ENCODE data around the gene CRACR2A. TPM values are rescaled to one million over a fixed set of nuclear protein-coding genes. Genes with fewer than 3 reads are reported as not detected.

The CRACR2A gene
- total RNA-seq, 4 donors from 2014 or later, result 0.47 to 1.7 (median 1.1) TPM

- peak in 1 of 2 donors; percentile 21 for DNase-seq
- ATAC-seq, result no peak
- TF ChIP-seq POLR2A (IDR thresholded peaks at IDR 0.05) (no peak), CTCF (IDR thresholded peaks at IDR 0.05 in 4 of 5, conservative IDR thresholded peaks at IDR 0.05 in 1 of 5) (peak in 4 of 5 experiments; percentile 28 to 47 (median 42))
- no peak overlapping the region for H3K27ac ChIP-seq
- no peaks in the 10 kb centered on the region for H3K4me1 ChIP-seq
- H3K27me3 ChIP-seq, result no peaks in the 10 kb centered on the region
- intact Hi-C loops (cut with DNase I; ENCODE audit: low total_unique reads), result loop anchor here (10.0 kb wide), 2 partner anchors 149 to 351 kb away; no protein-coding TSS in a partner anchor
- in situ Hi-C loops (cut with MboI; ENCODE audit: low sequenced_read_pairs in 4 of 4), result loop anchor here in 2 of 4 donors (10.0 kb wide), 1 partner anchor 119 kb away; no protein-coding TSS in a partner anchor
- no peaks in the 10 kb centered on the region for H3K36me3 ChIP-seq
- H3K4me3 ChIP-seq, result no peak overlapping the region
- no peaks in the 10 kb centered on the region for H3K9me3 ChIP-seq
Measured at GRCh38 chr12:3655328-3655900, 97.5 kb downstream of the CRACR2A start.

DNA sequence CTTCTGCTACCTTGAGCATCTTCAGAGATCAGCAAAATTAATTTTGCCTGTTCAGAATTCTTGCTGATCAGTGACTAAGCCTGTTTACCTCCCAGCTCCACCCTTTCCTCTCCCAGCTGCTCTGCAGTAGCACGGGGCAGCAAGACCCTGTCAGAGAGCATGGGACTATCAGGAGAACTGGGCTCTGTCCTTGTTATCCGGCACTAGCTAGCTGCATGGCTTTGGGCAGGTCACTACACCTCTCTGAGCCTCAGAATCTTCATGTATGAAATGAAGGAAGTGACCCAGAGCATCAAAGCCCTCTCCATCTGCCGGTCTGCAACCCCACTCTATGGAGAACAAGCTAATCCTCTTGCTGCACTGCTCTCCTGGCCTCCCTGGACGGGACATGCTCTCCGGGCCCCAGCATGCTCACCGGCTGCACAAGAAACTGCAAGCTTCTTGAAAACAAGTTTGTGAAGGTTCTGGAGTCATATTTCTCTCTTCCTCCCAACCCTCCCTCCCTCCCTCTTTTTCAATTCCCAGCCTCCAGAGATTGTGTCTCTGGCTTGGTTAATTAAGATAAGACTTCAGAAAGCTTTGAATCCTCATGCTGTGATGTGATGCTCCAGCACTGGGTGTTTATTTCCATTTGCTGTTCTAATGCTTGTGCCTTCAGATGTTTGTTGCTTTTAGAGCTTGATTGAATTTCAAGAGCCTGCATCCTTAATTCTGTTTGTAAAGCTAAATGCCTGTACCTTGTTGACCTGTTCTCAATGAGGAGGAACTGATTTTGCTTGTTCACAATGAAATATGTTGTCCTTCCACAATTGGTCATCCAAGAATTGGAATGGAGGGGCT is 101.1 kb downstream of the CRACR2A start:
- Histone ChIP-seq H3K27me3 (no peaks in the 10 kb centered on the region), H3K27ac (no peak overlapping the region), H3K4me1 (no peaks in the 10 kb centered on the region), H3K9me3 (no peaks in the 10 kb centered on the region), H3K36me3 (no peaks in the 10 kb centered on the region), H3K4me3 (no peak overlapping the region)
- intact Hi-C loops (cut with DNase I; ENCODE audit: low total_unique reads) (loop anchor here (10.0 kb wide), 2 partner anchors 153 to 347 kb away; no protein-coding TSS in a partner anchor), in situ Hi-C loops (cut with MboI; ENCODE audit: low sequenced_read_pairs in 4 of 4) (loop anchor here in 2 of 4 donors (10.0 kb wide), 1 partner anchor 123 kb away; no protein-coding TSS in a partner anchor)
- ATAC-seq, result no peak
- no peak for DNase-seq
- TF ChIP-seq CTCF (IDR thresholded peaks at IDR 0.05 in 4 of 5, conservative IDR thresholded peaks at IDR 0.05 in 1 of 5) (no peak), POLR2A (IDR thresholded peaks at IDR 0.05) (no peak)

DNA sequence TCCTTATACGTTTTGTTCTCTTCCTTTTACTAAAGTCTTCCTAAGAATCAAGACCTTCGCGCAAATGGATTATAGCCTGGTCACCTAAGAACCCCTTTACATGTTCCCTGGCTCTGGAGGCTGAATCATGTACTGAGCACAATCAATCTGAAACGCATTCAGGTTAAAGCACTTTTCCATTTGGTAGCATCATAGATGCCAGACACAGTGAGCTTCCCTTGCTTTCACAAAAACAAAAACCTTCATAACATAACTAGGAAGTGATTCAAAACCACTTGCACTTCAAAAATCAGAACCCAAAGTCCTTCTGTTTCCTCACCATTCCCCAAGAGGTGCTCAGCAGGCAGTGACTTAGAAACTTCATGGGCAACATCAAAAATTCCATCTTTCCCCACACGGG is 105.4 kb downstream of the CRACR2A start:
- no peak for TF ChIP-seq CTCF (IDR thresholded peaks at IDR 0.05 in 4 of 5, conservative IDR thresholded peaks at IDR 0.05 in 1 of 5)
- no peak for TF ChIP-seq POLR2A (IDR thresholded peaks at IDR 0.05)
- no peak for DNase-seq
- intact Hi-C loops (cut with DNase I; ENCODE audit: low total_unique reads) (no loop called here), in situ Hi-C loops (cut with MboI; ENCODE audit: low sequenced_read_pairs in 4 of 4) (loop anchor here in 1 of 4 donors (25.0 kb wide), 1 partner anchor 335 kb away; no protein-coding TSS in a partner anchor)
- Histone ChIP-seq H3K4me3 (no peak overlapping the region), H3K36me3 (no peaks in the 10 kb centered on the region), H3K4me1 (no peaks in the 10 kb centered on the region), H3K27me3 (no peaks in the 10 kb centered on the region), H3K27ac (no peak overlapping the region), H3K9me3 (no peaks in the 10 kb centered on the region)
- no peak for ATAC-seq

GRCh38 chr12:3646561-3647241 is 106.2 kb downstream of the CRACR2A start:
- ATAC-seq, result no peak
- in situ Hi-C loops (cut with MboI; ENCODE audit: low sequenced_read_pairs in 4 of 4), result loop anchor here in 1 of 4 donors (25.0 kb wide), 1 partner anchor 334 kb away; no protein-coding TSS in a partner anchor

More at GRCh38 chr12:3646561-3647241, 106.2 kb downstream of the CRACR2A start:
- no peaks in the 10 kb centered on the region for H3K27me3 ChIP-seq
- no peak overlapping the region for H3K4me3 ChIP-seq
- TF ChIP-seq POLR2A (IDR thresholded peaks at IDR 0.05), result no peak
- no peak for TF ChIP-seq CTCF (IDR thresholded peaks at IDR 0.05 in 4 of 5, conservative IDR thresholded peaks at IDR 0.05 in 1 of 5)
- DNase-seq, result no peak
- no peaks in the 10 kb centered on the region for H3K9me3 ChIP-seq
- H3K27ac ChIP-seq, result no peak overlapping the region
- no peaks in the 10 kb centered on the region for H3K36me3 ChIP-seq
- intact Hi-C loops (cut with DNase I; ENCODE audit: low total_unique reads), result no loop called here
- H3K4me1 ChIP-seq, result no peaks in the 10 kb centered on the region
